GM12878 (cell line): Measurements from ENCODE around the gene PAXX. TPM values are rescaled to one million over a fixed set of nuclear protein-coding genes. Genes with fewer than 3 reads are reported as not detected.

ENCODE experiments used
- ATAC-seq: fragments of 200-7000 bp; cut with Tn5 transposase; 3 replicates; pipeline ENCODE4 v1.9.1; 2020; ENCODE audit warnings: mild to moderate bottlenecking, moderate library complexity
- BruUV-seq: library from RNA; stranded (reverse); fragments of 400-500 nt; replicated peaks from 2 replicates; lab custom pipeline; 2021; lab: Mats Ljungman, UMichigan
- CTCF ChIA-PET: fragments of 300-600 bp; sonication (Branson Sonifier 250); formaldehyde crosslinking; extraction: SDS; loops from one replicate; lab custom pipeline; 2021; ENCODE audit warnings: inconsistent platforms; lab: Yijun Ruan, JAX
- POLR2A ChIA-PET: fragments of 350-600 bp; formaldehyde crosslinking; extraction: SDS; loops from one replicate; lab custom pipeline; 2021; ENCODE audit warnings: inconsistent platforms; lab: Charles Lee
- RAD21 ChIA-PET: fragments of 300-600 bp; sonication (Branson Sonifier 250); formaldehyde crosslinking; loops from one replicate; lab custom pipeline; 2023; ENCODE audit warnings: antibody characterized with exemption; ENCODE audit not compliant: unreplicated experiment; lab: Charles Lee
- SMC1A ChIA-PET: fragments of 300-600 bp; sonication (Branson Sonifier 250); formaldehyde crosslinking; loops from one replicate; lab custom pipeline; 2023; ENCODE audit not compliant: unreplicated experiment, uncharacterized antibody; lab: Charles Lee
- DNase-seq: peaks from one replicate; pipeline ENCODE4 v3.0.0-alpha.2; 2011; ENCODE audit warnings: low read depth, low spot score
- FAIRE-seq: peaks from 3 replicates; lab custom pipeline; 2011; peaks lifted over from hg19 to GRCh38; lab: Jason Lieb, UNC
- H2AFZ ChIP-seq: 2 replicates; pipeline ENCODE4 v1.6.0; 2011; ENCODE audit warnings: low read depth, low read length, control low read depth; ENCODE audit not compliant: control insufficient read depth
- H3K27ac ChIP-seq: 2 replicates; pipeline ENCODE4 v1.5.1; 2011; ENCODE audit warnings: control low read depth; ENCODE audit not compliant: control insufficient read depth, insufficient read depth
- H3K27me3 ChIP-seq, 2 experiments: replicated peaks in 1 of 2; 2 replicates each; pipeline versions ENCODE4 v1.6.0 to v1.6.1; 2011; ENCODE audit warnings: low read length in 1 of 2; ENCODE audit not compliant: control insufficient read depth in 2 of 2, insufficient read depth in 2 of 2
- H3K36me3 ChIP-seq, 2 experiments: 2 replicates each; pipeline ENCODE4 v1.5.1; 2011; ENCODE audit warnings: low read length in 1 of 2; ENCODE audit not compliant: control insufficient read depth in 2 of 2, insufficient read depth in 2 of 2
- H3K4me1 ChIP-seq: 2 replicates; pipeline ENCODE4 v1.6.1; 2011; ENCODE audit warnings: mild to moderate bottlenecking, low read length, moderate library complexity, mixed read lengths; ENCODE audit not compliant: control insufficient read depth, insufficient read depth
- H3K4me2 ChIP-seq: 2 replicates; pipeline ENCODE4 v1.6.0; 2011; ENCODE audit warnings: control low read depth; ENCODE audit not compliant: control insufficient read depth, insufficient read depth
- H3K4me3 ChIP-seq: fragments of 200-600 bp; sonication (generic); 2 replicates; pipeline ENCODE4 v1.5.1; 2016
- H3K79me2 ChIP-seq: 2 replicates; pipeline ENCODE4 v1.6.0; 2011; ENCODE audit warnings: low read length; ENCODE audit not compliant: control insufficient read depth, insufficient read depth
- H3K9ac ChIP-seq: 2 replicates; pipeline ENCODE4 v1.8.0; 2011; ENCODE audit warnings: low read length, control low read depth, mixed read lengths; ENCODE audit not compliant: control insufficient read depth, insufficient read depth
- H3K9me3 ChIP-seq: replicated peaks from 3 replicates; pipeline ENCODE4 v1.5.1; 2011; ENCODE audit warnings: mild to moderate bottlenecking, low read length; ENCODE audit not compliant: control insufficient read depth, insufficient read depth
- H4K20me1 ChIP-seq: 2 replicates; pipeline ENCODE4 v1.6.0; 2011; ENCODE audit not compliant: control insufficient read depth, insufficient read depth
- BCL3 ChIP-seq: IDR thresholded peaks from 2 replicates; pipeline ENCODE4 v1.6.1; 2011; ENCODE audit warnings: borderline replicate concordance, low read depth, mild to moderate bottlenecking, moderate library complexity, low read length; ENCODE audit not compliant: insufficient read depth, poor library complexity, severe bottlenecking
- CBX3 ChIP-seq: fragments of 200-600 bp; sonication (generic); IDR thresholded peaks from 2 replicates; pipeline ENCODE4 v1.6.1; 2016; ENCODE audit warnings: low read depth, borderline replicate concordance
- EED ChIP-seq: sonication (generic); IDR thresholded peaks from 2 replicates; pipeline ENCODE4 v1.6.1; 2016; ENCODE audit warnings: antibody characterized with exemption, low read depth
- JUND ChIP-seq: IDR thresholded peaks from 2 replicates; pipeline ENCODE4 v1.6.1; 2012; ENCODE audit warnings: low read depth, mild to moderate bottlenecking, low read length, improper control_type of control experiment, moderate library complexity
- MLLT1 ChIP-seq: fragments of 450-650 bp; IDR thresholded peaks from 2 replicates; pipeline ENCODE4 v1.6.1; 2016; ENCODE audit warnings: mild to moderate bottlenecking
- SIN3A ChIP-seq: IDR thresholded peaks from 2 replicates; pipeline ENCODE4 v1.6.1; 2012; ENCODE audit warnings: low read depth, low read length, improper control_type of control experiment
- SUPT20H ChIP-seq: IDR thresholded peaks from 2 replicates; pipeline ENCODE4 v1.6.1; 2011; ENCODE audit warnings: low read depth, mild to moderate bottlenecking, low read length, moderate library complexity, borderline replicate concordance; ENCODE audit not compliant: control insufficient read depth
- TARDBP ChIP-seq: IDR thresholded peaks from 2 replicates; pipeline ENCODE4 v1.6.1; 2016; ENCODE audit warnings: borderline replicate concordance
- TBL1XR1 ChIP-seq: IDR thresholded peaks from 2 replicates; pipeline ENCODE4 v1.6.1; 2012; ENCODE audit warnings: low read depth, low read length, improper control_type of control experiment
- WGBS: methylation state at CpG from one replicate; pipeline ENCODE4 v1.1.6; 2016; ENCODE audit warnings: low lambda C conversion rate; ENCODE audit not compliant: insufficient replicate concordance, insufficient coverage; ENCODE audit errors: missing lambda C conversion rate; 5-methylcytosine and 5-hydroxymethylcytosine counted together
- in situ Hi-C: fragments of 300-500 bp; cut with MboI; formaldehyde crosslinking; loops from 9 replicates; pipeline ENCODE4 v1.14.3; 2018; ENCODE audit warnings: mixed read lengths
- intact Hi-C: fragments of 100-400 bp; cut with micrococcal nuclease; formaldehyde crosslinking; loops from one replicate; pipeline ENCODE4 v1.14.2; 2022; ENCODE audit not compliant: unreplicated experiment
- polyA plus RNA-seq, 11 experiments: library from polyadenylated mRNA; depleted of rRNA in 4 of 11; unstranded in 6 of 11; stranded (reverse) in 5 of 11; fragments of >200 nt; fragmentation: Nextera tagmentation in 4 of 11; fragmentation: Illumina TruSeq in 1 of 11; extraction: Ambion mirVana in 4 of 11; extraction: Trizol in 1 of 11; gene quantifications; 1 replicate in 1 of 11; 2 replicates in 10 of 11; pipeline versions ENCODE4 v1.2.1 to v1.2.3, GENCODE V29; 2011 to 2016; ENCODE audit warnings: inconsistent platforms in 2 of 11, missing spikeins in 2 of 11, low read depth in 1 of 11
- total RNA-seq, 4 experiments: library from RNA; depleted of rRNA in 3 of 4; stranded (reverse); fragments of >200 nt in 3 of 4; fragmentation: Illumina TruSeq in 1 of 4; extraction: Trizol in 1 of 4; gene quantifications; 2 replicates each; pipeline versions ENCODE4 v1.2.1 to v1.2.3, GENCODE V29; 2013 to 2021

PAXX gene
- total and polyA plus RNA-seq, 10 of the 15 experiments (the other 5 are each of a cell fraction or from before 2014, with no cell fraction given), result 0.18 to 60.6 (median 29.5) TPM

- TF ChIP-seq MLLT1 (no peak), JUND (no peak), TARDBP (no peak), SIN3A (no peak), SUPT20H (no peak), CBX3 (no peak)
Measured at GRCh38 chr9:136953771-136954269, 38.4 kb upstream of the PAXX start (continued).

- RAD21 ChIA-PET, result no interaction called here
- in situ Hi-C loops, result no loop called here
Measured at GRCh38 chr9:136954270-136955083, 37.7 kb upstream of the PAXX start.

More at GRCh38 chr9:136954270-136955083, 37.7 kb upstream of the PAXX start:
- POLR2A ChIA-PET, result no interaction called here
- H3K9ac ChIP-seq, result no peak overlapping the region
- H3K4me2 ChIP-seq, result no peak overlapping the region
- H3K36me3 ChIP-seq, result no peaks in the 10 kb centered on the region
- no peaks in the 10 kb centered on the region for H3K79me2 ChIP-seq
- H4K20me1 ChIP-seq, result no peaks in the 10 kb centered on the region
- H3K9me3 ChIP-seq, result no peaks in the 10 kb centered on the region
- H3K4me3 ChIP-seq, result no peak overlapping the region
- no peak for DNase-seq
- BruUV-seq, result no TSS peak
- H3K4me1 ChIP-seq, result peaks cover 6% of the 10 kb centered on the region; the same call in 1 of the 2 replicates
- WGBS, result 27% methylated on average over 17 of the region's 25 CpGs
- TF ChIP-seq EED (no peak), BCL3 (peak; percentile 32), TBL1XR1 (no peak)
- TF ChIP-seq, all 136 proteins: peak for 1
- intact Hi-C loops, result no loop called here
- CTCF ChIA-PET, result interaction anchor here (0.6 kb wide), 1 partner anchor 81 kb away, joined by 4 read pairs; no protein-coding TSS in a partner anchor
- ATAC-seq (no peak), FAIRE-seq (no peak)
- no peak overlapping the region for H3K27ac ChIP-seq
- H2AFZ ChIP-seq, result no peak overlapping the region
- SMC1A ChIA-PET, result no interaction called here
- H3K27me3 ChIP-seq, result no peaks in the 10 kb centered on the region
